T-cell (primary cell): ENCODE measurements around the gene DOK3. TPM values are rescaled to one million over a fixed set of nuclear protein-coding genes. Genes with fewer than 3 reads are reported as not detected.

Experiments used
- ATAC-seq, 4 experiments: fragments of 200-7000 bp in 3 of 4; fragments of 150-1000 bp in 1 of 4; cut with Tn5 transposase; replicated peaks in 1 of 4; 1 replicate in 3 of 4; 2 replicates in 1 of 4; pipeline ENCODE4 v1.10.0; 2021; ENCODE audit warnings: moderate library complexity in 3 of 4, mild to moderate bottlenecking in 2 of 4, moderate number of reproducible peaks in 1 of 4
- CTCF ChIA-PET, 2 donors: fragments of 300-600 bp; sonication (Branson Sonifier 250); formaldehyde crosslinking; loops; one replicate each; lab custom pipeline; 2022; ENCODE audit warnings: antibody characterized with exemption in 2 of 2; lab: Charles Lee
- POLR2A ChIA-PET, 2 donors: fragments of 300-600 bp; sonication (Branson Sonifier 250); formaldehyde crosslinking; loops; one replicate each; lab custom pipeline; 2022; ENCODE audit warnings: antibody characterized with exemption in 2 of 2; lab: Charles Lee
- DNase-seq, 35 experiments: peaks; one replicate each; pipeline versions ENCODE4 v3.0.0 to v3.0.0-alpha.2; 2013 to 2023
- H3K27ac ChIP-seq: one replicate; pipeline ENCODE4 v1.5.1; 2013; ENCODE audit warnings: low read length
- H3K27me3 ChIP-seq, 2 experiments: replicated peaks in 1 of 2; 1 replicate in 1 of 2; 2 replicates in 1 of 2; pipeline versions ENCODE4 v1.6.1 to v1.7.0; 2013; ENCODE audit warnings: low read length in 1 of 2, mixed read lengths in 1 of 2; ENCODE audit not compliant: control insufficient read depth in 2 of 2, insufficient read depth in 2 of 2; ENCODE audit errors: extremely low read depth in 1 of 2
- H3K36me3 ChIP-seq, 2 donors: 1 replicate in 1 of 2; 2 replicates in 1 of 2; pipeline versions ENCODE4 v1.6.1 to v1.7.0; 2013; ENCODE audit warnings: low read length in 1 of 2; ENCODE audit not compliant: control insufficient read depth in 2 of 2, insufficient read depth in 1 of 2; ENCODE audit errors: extremely low read depth in 1 of 2
- H3K4me1 ChIP-seq, 2 experiments: 1 replicate in 1 of 2; 2 replicates in 1 of 2; pipeline versions ENCODE4 v1.6.1 to v1.7.0; 2013; ENCODE audit warnings: low read length in 2 of 2, mixed read lengths in 1 of 2; ENCODE audit not compliant: insufficient read depth in 2 of 2, control insufficient read depth in 1 of 2; ENCODE audit errors: extremely low read depth in 1 of 2
- H3K4me3 ChIP-seq, 2 donors: 1 replicate in 1 of 2; 2 replicates in 1 of 2; pipeline versions ENCODE4 v1.5.1 to v1.7.0; 2013; ENCODE audit warnings: mild to moderate bottlenecking in 2 of 2, low read length in 1 of 2, moderate library complexity in 1 of 2; ENCODE audit not compliant: control insufficient read depth in 1 of 2; ENCODE audit errors: extremely low read depth in 1 of 2
- H3K9me3 ChIP-seq: 2 replicates; pipeline ENCODE4 v1.7.0; 2013
- H3K27ac Mint-ChIP-seq, 2 donors: one replicate each; pipeline ENCODE4 v1.8.0; 2020 to 2021; ENCODE audit warnings: mild to moderate bottlenecking in 2 of 2, mixed read lengths in 2 of 2
- H3K27me3 Mint-ChIP-seq, 2 donors: one replicate each; pipeline ENCODE4 v1.8.0; 2021 to 2022; ENCODE audit warnings: mixed read lengths in 2 of 2
- H3K36me3 Mint-ChIP-seq: one replicate; pipeline ENCODE4 v1.8.0; 2021; ENCODE audit warnings: mixed read lengths
- H3K4me1 Mint-ChIP-seq, 3 donors: one replicate each; pipeline ENCODE4 v1.8.0; 2020 to 2022; ENCODE audit warnings: mixed read lengths in 3 of 3, mild to moderate bottlenecking in 1 of 3
- H3K4me3 Mint-ChIP-seq, 3 donors: one replicate each; pipeline ENCODE4 v1.8.0; 2020 to 2022; ENCODE audit warnings: mild to moderate bottlenecking in 3 of 3, mixed read lengths in 3 of 3, moderate library complexity in 3 of 3
- H3K9me3 Mint-ChIP-seq, 3 donors: one replicate each; pipeline ENCODE4 v1.8.0; 2020 to 2022; ENCODE audit warnings: mixed read lengths in 3 of 3
- WGBS: methylation state at CpG from one replicate; pipeline ENCODE4 v1.1.5; 2013; ENCODE audit warnings: missing lambda C conversion rate; ENCODE audit not compliant: insufficient coverage; 5-methylcytosine and 5-hydroxymethylcytosine counted together
- total RNA-seq, 35 experiments: library from RNA in 6 of 35; stranded (reverse) in 6 of 35; fragments of 120-200 nt in 1 of 35; gene quantifications; one replicate each; pipeline versions ENCODE4 v1.2.1 to v1.2.4 and lab custom pipeline; 2013 to 2026

DOK3 gene
- total RNA-seq, 5 donors from 2014 or later (not counting 1 experiment from before 2014, with no cell fraction given) = 1.1 to 5.8 (median 4.3) TPM

- Mint-ChIP-seq H3K27me3 (no peaks in the 10 kb centered on the region), H3K4me3 (no peak overlapping the region), H3K9me3 (no peaks in the 10 kb centered on the region), H3K4me1 (peaks cover 14 to 19% (median 16%) of the 10 kb centered on the region in 3 donors), H3K27ac (peak overlapping the region in 1 of 2 donors; percentile 28), H3K36me3 (peaks cover 4% of the 10 kb centered on the region)
- Histone ChIP-seq H3K9me3 (no peaks in the 10 kb centered on the region), H3K4me3 (no peak overlapping the region), H3K36me3 (peaks cover 0 to 6% of the 10 kb centered on the region in 2 donors), H3K27me3 (peaks cover 0 to 15% of the 10 kb centered on the region in 2 experiments), H3K4me1 (peaks cover 4 to 30% of the 10 kb centered on the region in 2 experiments), H3K27ac (no peak overlapping the region)
- ChIA-PET POLR2A (no interaction called here), CTCF (no interaction called here)
- WGBS = 97% methylated on average over 27 of the region's 31 CpGs
- DNase-seq = no peak
- no peak for ATAC-seq
Observed at GRCh38 chr5:177467436-177467835, 42.2 kb downstream of the DOK3 start.

DNA sequence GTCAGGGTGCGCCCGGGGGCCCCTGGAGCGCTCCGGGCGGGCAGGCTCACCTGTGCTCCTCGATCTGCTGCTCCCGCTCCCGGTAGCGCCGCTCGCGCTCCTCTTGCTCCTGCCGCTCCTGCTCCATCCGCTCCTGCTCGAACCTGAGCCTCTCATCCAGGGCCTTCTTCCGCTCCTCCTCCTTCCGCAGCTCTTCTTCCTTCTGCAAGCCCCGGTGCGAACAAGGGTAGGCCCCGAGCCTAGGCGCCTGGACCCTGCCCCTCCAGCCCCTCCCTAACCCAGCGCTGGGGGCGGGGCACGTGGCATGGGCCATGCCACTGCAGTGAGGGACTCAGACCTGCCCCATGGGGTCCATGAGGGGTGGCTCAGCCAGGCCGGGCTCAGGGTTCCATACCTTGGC is 42.8 kb downstream of the DOK3 start:
- WGBS = 96% methylated on average over 25 of the region's 25 CpGs
- DNase-seq = no peak
- Mint-ChIP-seq H3K27ac (no peak overlapping the region), H3K9me3 (no peaks in the 10 kb centered on the region), H3K4me3 (no peak overlapping the region), H3K36me3 (peaks cover 4% of the 10 kb centered on the region), H3K27me3 (no peaks in the 10 kb centered on the region), H3K4me1 (peaks cover 16 to 18% (median 18%) of the 10 kb centered on the region in 3 donors)
- ATAC-seq = no peak
- Histone ChIP-seq H3K4me1 (peaks cover 3 to 28% of the 10 kb centered on the region in 2 experiments), H3K27ac (no peak overlapping the region), H3K4me3 (no peak overlapping the region), H3K36me3 (peaks cover 0 to 6% of the 10 kb centered on the region in 2 donors), H3K9me3 (no peaks in the 10 kb centered on the region), H3K27me3 (peaks cover 0 to 10% of the 10 kb centered on the region in 2 experiments)
- ChIA-PET CTCF (no interaction called here), POLR2A (no interaction called here)

GRCh38 chr5:177465044-177465443 is 44.6 kb downstream of the DOK3 start:
- H3K4me1 ChIP-seq = peaks cover 4 to 13% of the 10 kb centered on the region in 2 experiments
- no peak overlapping the region for H3K4me3 ChIP-seq
- no peak overlapping the region for H3K27ac ChIP-seq
- H3K4me1 Mint-ChIP-seq = peaks cover 6 to 10% (median 7%) of the 10 kb centered on the region in 3 donors
- H3K27me3 ChIP-seq = no peaks in the 10 kb centered on the region
- whole genome bisulfite sequencing = 95% methylated on average over 5 of the region's 11 CpGs
- no peak overlapping the region for H3K4me3 Mint-ChIP-seq
- DNase-seq (no peak), ATAC-seq (no peak)
- H3K36me3 Mint-ChIP-seq = peaks cover 4% of the 10 kb centered on the region
- ChIA-PET CTCF (no interaction called here), POLR2A (no interaction called here)
- H3K27me3 Mint-ChIP-seq = no peaks in the 10 kb centered on the region
- H3K9me3 ChIP-seq = no peaks in the 10 kb centered on the region
- no peak overlapping the region for H3K27ac Mint-ChIP-seq
- H3K9me3 Mint-ChIP-seq = no peaks in the 10 kb centered on the region
- peaks cover 0 to 3% of the 10 kb centered on the region in 2 donors for H3K36me3 ChIP-seq

- DNase-seq = no peak
- H3K9me3 Mint-ChIP-seq = no peaks in the 10 kb centered on the region
- POLR2A ChIA-PET = no interaction called here
- peaks cover 4 to 9% of the 10 kb centered on the region in 2 experiments for H3K4me1 ChIP-seq
- H3K4me3 Mint-ChIP-seq = no peak overlapping the region
- H3K27me3 ChIP-seq = no peaks in the 10 kb centered on the region
- 60% methylated on average over 18 of the region's 27 CpGs for WGBS
- no peak overlapping the region for H3K27ac ChIP-seq
- CTCF ChIA-PET = interaction anchor here in 1 of 2 donors (1.6 kb wide), 1 partner anchor 73 kb away, joined by 5 read pairs; no protein-coding TSS in a partner anchor
- H3K27me3 Mint-ChIP-seq = no peaks in the 10 kb centered on the region
- H3K4me1 Mint-ChIP-seq = peaks cover 7 to 14% (median 7%) of the 10 kb centered on the region in 3 donors
- no peaks in the 10 kb centered on the region for H3K9me3 ChIP-seq
- no peak overlapping the region for H3K4me3 ChIP-seq
- H3K27ac Mint-ChIP-seq = no peak overlapping the region
- H3K36me3 Mint-ChIP-seq = peaks cover 4% of the 10 kb centered on the region
- ATAC-seq = no peak
- peaks cover 0 to 4% of the 10 kb centered on the region in 2 donors for H3K36me3 ChIP-seq
Observed at GRCh38 chr5:177462021-177462670, 47.5 kb downstream of the DOK3 start.

DNA sequence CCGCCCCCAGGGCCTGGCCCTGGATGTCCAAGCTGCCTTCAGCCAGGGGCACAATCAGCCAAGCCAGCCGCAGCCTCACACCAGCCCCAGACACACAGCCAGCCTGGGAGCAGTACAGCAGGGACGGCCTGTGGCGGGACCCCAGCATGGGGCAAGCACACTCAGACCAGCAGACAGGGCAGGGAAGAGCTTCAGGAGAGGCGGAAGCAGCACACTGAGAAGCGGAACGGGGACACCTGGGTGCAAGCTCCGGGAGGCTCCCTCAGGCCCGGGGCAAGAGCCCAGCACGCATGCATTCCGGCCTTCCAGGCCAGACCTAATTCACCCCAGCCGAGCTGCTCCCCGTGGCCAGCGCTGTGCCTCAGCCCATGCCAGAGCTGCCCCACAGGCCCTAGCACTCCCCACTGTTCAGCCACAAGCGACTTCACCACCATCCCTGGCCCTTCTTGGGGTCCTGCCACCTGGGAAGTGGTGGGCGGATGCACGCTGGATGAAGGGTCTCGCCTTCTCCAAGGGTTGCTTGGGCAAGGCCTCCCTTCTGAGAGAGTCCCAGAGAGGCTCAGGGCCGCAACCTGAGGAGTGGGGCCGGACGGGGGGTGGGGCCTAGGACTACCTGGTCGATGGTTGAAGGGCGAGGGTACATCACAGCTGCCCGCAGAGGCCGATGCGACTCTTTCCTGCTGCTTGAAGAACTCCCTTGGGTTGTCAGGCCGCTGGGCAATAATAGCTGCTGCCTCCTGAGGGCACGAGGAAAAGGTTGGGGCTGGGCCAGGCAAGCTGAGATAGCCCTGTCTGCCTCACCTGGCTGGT is 49.6 kb downstream of the DOK3 start:
- H3K4me1 Mint-ChIP-seq = peaks cover 10 to 18% (median 17%) of the 10 kb centered on the region in 3 donors
- no peak overlapping the region for H3K27ac ChIP-seq
- H3K27ac Mint-ChIP-seq = no peak overlapping the region
- POLR2A ChIA-PET = no interaction called here
- no peaks in the 10 kb centered on the region for H3K9me3 ChIP-seq
- WGBS = 88% methylated on average over 28 of the region's 28 CpGs
- CTCF ChIA-PET = interaction anchor here (0.5 to 1.4 kb wide), 3 partner anchors 33 to 69 kb away, joined by 3 to 4 read pairs (median 3); partner anchors contain the start of genes GRK6 (in 1 of the 2) and PDLIM7 (in 1 of the 2)
- no peaks in the 10 kb centered on the region for H3K27me3 Mint-ChIP-seq
- no peaks in the 10 kb centered on the region for H3K9me3 Mint-ChIP-seq
- ATAC-seq (no peak), DNase-seq (no peak)
- H3K36me3 Mint-ChIP-seq = no peaks in the 10 kb centered on the region
- H3K4me3 Mint-ChIP-seq = no peak overlapping the region
- H3K27me3 ChIP-seq = no peaks in the 10 kb centered on the region
- no peak overlapping the region for H3K4me3 ChIP-seq
- peaks cover 4 to 24% of the 10 kb centered on the region in 2 experiments for H3K4me1 ChIP-seq
- H3K36me3 ChIP-seq = peaks cover 0 to 3% of the 10 kb centered on the region in 2 donors

DNA sequence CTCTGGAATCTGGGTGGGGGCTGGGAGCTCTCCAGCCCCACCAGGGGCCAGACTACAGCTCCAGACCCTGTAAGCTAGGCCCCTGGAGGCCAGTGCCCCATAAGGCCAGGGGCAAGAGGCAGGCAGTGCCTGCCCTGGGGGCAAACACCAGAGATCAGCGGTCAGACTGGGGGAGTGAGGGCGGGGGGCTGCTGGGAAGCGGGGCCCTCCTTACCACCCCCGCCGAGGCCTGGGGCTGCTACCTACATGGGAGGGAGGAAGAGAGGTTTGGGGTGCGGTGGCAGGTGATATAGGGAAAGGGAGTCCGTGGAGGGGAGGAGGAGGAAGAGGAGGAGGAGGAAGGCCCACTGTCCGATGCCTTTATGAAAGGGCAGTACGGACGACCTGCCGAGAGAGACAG is 50.3 kb downstream of the DOK3 start:
- H3K27ac ChIP-seq = no peak overlapping the region
- no peaks in the 10 kb centered on the region for H3K27me3 ChIP-seq
- DNase-seq = no peak
- no peak for ATAC-seq
- WGBS = 94% methylated on average over 5 of the region's 11 CpGs
- no peak overlapping the region for H3K4me3 ChIP-seq
- Mint-ChIP-seq H3K9me3 (no peaks in the 10 kb centered on the region), H3K27ac (no peak overlapping the region), H3K4me3 (no peak overlapping the region), H3K36me3 (no peaks in the 10 kb centered on the region), H3K4me1 (peaks cover 10 to 18% (median 17%) of the 10 kb centered on the region in 3 donors), H3K27me3 (no peaks in the 10 kb centered on the region)
- CTCF ChIA-PET = interaction anchor here (1.0 to 1.4 kb wide), 2 partner anchors 33 to 69 kb away, joined by 3 to 4 read pairs; partner anchors contain the start of gene GRK6 (in 1 of the 2)
- POLR2A ChIA-PET = no interaction called here
- peaks cover 0 to 3% of the 10 kb centered on the region in 2 donors for H3K36me3 ChIP-seq
- H3K4me1 ChIP-seq = peaks cover 4 to 27% of the 10 kb centered on the region in 2 experiments
- H3K9me3 ChIP-seq = no peaks in the 10 kb centered on the region
